ENCODE data around the gene SFMBT2.

SFMBT2 gene

DNA sequence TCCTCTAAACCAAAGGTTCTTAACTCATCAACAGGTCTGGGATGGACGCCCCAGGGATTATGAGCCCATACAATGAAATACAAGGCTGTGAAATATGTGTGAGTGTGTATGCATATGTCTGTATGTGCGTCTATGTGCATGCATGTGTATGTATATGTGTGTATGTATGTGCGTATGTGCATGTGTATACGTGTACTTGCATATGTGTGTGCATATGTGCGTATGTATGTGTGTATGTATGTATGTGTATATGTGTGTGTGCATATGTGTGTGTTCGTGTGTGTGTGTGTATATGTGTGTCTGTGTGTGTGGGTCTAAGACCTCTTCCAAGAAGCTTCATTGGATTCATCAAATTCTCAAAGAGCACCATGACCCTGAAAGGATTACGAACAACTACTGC, 112.3 kb downstream of the SFMBT2 start:
- DNase-seq (ENCODE audit: extremely low read depth, insufficient read length): no peak
- TF ChIP-seq, protein P1, sequence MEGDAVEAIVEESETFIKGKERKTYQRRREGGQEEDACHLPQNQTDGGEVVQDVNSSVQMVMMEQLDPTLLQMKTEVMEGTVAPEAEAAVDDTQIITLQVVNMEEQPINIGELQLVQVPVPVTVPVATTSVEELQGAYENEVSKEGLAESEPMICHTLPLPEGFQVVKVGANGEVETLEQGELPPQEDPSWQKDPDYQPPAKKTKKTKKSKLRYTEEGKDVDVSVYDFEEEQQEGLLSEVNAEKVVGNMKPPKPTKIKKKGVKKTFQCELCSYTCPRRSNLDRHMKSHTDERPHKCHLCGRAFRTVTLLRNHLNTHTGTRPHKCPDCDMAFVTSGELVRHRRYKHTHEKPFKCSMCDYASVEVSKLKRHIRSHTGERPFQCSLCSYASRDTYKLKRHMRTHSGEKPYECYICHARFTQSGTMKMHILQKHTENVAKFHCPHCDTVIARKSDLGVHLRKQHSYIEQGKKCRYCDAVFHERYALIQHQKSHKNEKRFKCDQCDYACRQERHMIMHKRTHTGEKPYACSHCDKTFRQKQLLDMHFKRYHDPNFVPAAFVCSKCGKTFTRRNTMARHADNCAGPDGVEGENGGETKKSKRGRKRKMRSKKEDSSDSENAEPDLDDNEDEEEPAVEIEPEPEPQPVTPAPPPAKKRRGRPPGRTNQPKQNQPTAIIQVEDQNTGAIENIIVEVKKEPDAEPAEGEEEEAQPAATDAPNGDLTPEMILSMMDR (IDR thresholded peaks at IDR 0.05; ENCODE audit: insufficient read depth, low read length, poor library complexity, severe bottlenecking): no peak

DNA sequence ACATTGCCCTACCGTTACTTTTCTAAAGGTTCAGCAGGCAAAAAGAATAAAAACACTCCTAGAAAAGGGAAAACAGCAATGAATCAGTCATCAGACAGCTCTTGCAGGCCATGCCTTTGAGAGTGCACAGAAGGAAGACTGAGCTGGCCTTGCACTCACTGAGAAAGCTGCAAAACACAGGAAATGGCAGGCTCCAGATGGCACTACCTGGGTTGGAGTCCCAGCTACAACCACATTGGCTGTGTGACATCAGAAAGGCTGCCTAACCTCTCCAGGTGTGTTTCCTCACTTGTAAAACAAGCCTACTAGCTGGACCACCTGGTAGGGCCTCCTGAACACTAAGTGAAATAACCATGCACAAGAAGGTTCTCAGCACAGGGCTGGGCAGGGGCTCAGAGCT, 113.7 kb downstream of the SFMBT2 start:
- no peak for DNase-seq (ENCODE audit: extremely low read depth, insufficient read length)
- TF ChIP-seq, protein P1 (IDR thresholded peaks at IDR 0.05; ENCODE audit: insufficient read depth, low read length, poor library complexity, severe bottlenecking): no peak

More for the DNA sequence above, 112.3 kb downstream of the SFMBT2 start:
- Histone ChIP-seq H3K36me3 (ENCODE audit: control insufficient read depth, insufficient read depth, low read length) (no peaks in the 10 kb centered on the region), H3K27me3 (replicated peaks; ENCODE audit: control insufficient read depth, insufficient read depth, low read length) (no peaks in the 10 kb centered on the region), H3K4me3 (replicated peaks; ENCODE audit: low read depth, low read length) (no peak overlapping the region)

DNA sequence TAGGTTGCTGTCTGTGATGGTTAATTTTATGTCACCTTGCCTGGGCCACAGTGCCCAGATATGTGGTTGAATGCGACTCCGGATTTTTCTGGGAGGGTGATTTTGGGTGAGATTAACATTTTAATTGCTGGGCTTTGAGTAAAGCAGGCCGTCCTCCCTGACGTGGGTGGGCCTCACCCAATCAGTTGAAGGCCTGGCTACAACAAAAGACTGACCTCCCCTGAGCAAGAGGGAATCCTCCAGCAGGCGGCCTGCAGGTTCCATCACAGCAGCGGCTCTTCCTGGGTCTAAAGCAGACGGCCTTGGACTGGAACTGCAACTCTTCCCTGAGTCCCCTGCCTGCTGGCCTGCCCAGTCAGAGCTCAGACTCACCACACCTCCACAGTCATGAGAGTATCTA, 114.2 kb downstream of the SFMBT2 start:
- no peak overlapping the region for H3K4me3 ChIP-seq (replicated peaks; ENCODE audit: low read depth, low read length)
- TF ChIP-seq, protein P1 (IDR thresholded peaks at IDR 0.05; ENCODE audit: insufficient read depth, low read length, poor library complexity, severe bottlenecking): no peak
- DNase-seq (ENCODE audit: extremely low read depth, insufficient read length): no peak
- H3K36me3 ChIP-seq (ENCODE audit: control insufficient read depth, insufficient read depth, low read length): no peaks in the 10 kb centered on the region
- H3K27me3 ChIP-seq (replicated peaks; ENCODE audit: control insufficient read depth, insufficient read depth, low read length): no peaks in the 10 kb centered on the region

More for the DNA sequence above, 113.7 kb downstream of the SFMBT2 start:
- no peaks in the 10 kb centered on the region for H3K36me3 ChIP-seq (ENCODE audit: control insufficient read depth, insufficient read depth, low read length)
- H3K4me3 ChIP-seq (replicated peaks; ENCODE audit: low read depth, low read length): no peak overlapping the region
- no peaks in the 10 kb centered on the region for H3K27me3 ChIP-seq (replicated peaks; ENCODE audit: control insufficient read depth, insufficient read depth, low read length)

DNA sequence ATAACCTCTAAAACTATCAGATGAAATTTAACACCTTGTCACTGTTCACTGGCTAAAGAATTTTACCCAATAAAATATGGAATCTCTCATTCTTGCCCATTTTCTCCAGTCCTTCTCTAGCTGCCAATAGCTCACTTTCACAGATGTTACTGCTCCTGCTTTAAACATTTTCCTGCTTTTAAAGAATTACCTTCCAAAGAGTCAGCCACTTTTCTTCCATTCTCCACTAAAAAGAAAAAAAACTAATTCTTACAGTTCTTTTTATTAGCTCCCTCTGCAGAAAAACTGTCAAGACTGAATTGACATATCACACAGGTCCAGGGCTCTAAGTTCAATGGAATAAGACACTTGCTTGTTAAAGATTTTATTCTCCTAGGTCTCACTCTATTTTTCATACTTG, 114.8 kb downstream of the SFMBT2 start:
- H3K27me3 ChIP-seq (replicated peaks; ENCODE audit: control insufficient read depth, insufficient read depth, low read length): no peaks in the 10 kb centered on the region
- TF ChIP-seq, protein P1 (IDR thresholded peaks at IDR 0.05; ENCODE audit: insufficient read depth, low read length, poor library complexity, severe bottlenecking): no peak
- H3K4me3 ChIP-seq (replicated peaks; ENCODE audit: low read depth, low read length): no peak overlapping the region
- no peak for DNase-seq (ENCODE audit: extremely low read depth, insufficient read length)
- H3K36me3 ChIP-seq (ENCODE audit: control insufficient read depth, insufficient read depth, low read length): no peaks in the 10 kb centered on the region

DNA sequence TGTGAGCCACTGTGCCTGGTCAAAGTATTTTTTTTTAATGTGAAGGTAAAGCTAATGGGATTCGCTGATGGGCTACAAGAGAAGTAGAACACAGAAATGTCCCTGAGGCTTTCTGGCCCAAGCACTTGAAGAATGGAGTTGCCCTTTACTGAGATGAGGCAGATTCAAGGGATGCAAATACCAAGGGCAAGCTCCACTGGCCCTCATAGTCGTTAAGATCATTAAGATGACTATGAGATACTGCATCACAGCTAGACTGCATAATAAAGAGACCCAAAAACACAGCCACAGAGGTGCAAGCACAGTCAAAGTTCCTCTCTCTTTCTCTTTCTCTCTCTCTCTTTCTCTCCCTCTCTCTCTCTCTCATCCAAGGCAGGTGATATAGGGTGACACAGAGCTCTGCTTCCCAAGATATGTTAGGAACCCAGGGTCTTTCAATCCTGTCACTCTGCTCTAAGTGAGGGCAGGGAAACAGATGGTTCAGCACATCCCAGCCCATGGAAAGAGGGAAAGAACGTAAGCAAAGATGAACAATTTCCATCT, 117.4 kb downstream of the SFMBT2 start:
- no peaks in the 10 kb centered on the region for H3K36me3 ChIP-seq (ENCODE audit: control insufficient read depth, insufficient read depth, low read length)
- TF ChIP-seq, protein P1 (IDR thresholded peaks at IDR 0.05; ENCODE audit: insufficient read depth, low read length, poor library complexity, severe bottlenecking): no peak
- H3K27me3 ChIP-seq (replicated peaks; ENCODE audit: control insufficient read depth, insufficient read depth, low read length): no peaks in the 10 kb centered on the region
- no peak overlapping the region for H3K4me3 ChIP-seq (replicated peaks; ENCODE audit: low read depth, low read length)
- DNase-seq (ENCODE audit: extremely low read depth, insufficient read length): no peak

Data from GM06990 (cell line).